Heart right ventricle (tissue), 16 donors: ENCODE results near the gene AMFR. TPM values are rescaled to one million over a fixed set of nuclear protein-coding genes. Genes with fewer than 3 reads are reported as not detected.
A peak's percentile ranks its signal among the peaks of the same experiment; 100 is the strongest.

Source experiments
- ATAC-seq, 8 donors: fragments of 200-7000 bp; cut with Tn5 transposase; one replicate each; pipeline ENCODE4 v1.9.1; 2020; ENCODE audit warnings: mild to moderate bottlenecking in 8 of 8, moderate library complexity in 8 of 8, moderate number of reproducible peaks in 1 of 8
- DNase-seq, 2 donors: peaks; one replicate each; pipeline ENCODE4 v3.0.0-alpha.2; 2020
- H3K27ac ChIP-seq, 10 donors: fragments of 200-600 bp; sonication (generic) in 2 of 10; one replicate each; pipeline versions ENCODE4 v1.5.0 to v1.8.0; 2020 to 2022; ENCODE audit warnings: mild to moderate bottlenecking in 3 of 10
- H3K27me3 ChIP-seq, 7 donors: fragments of 200-600 bp; one replicate each; pipeline ENCODE4 v1.8.0; 2021 to 2022; ENCODE audit warnings: mild to moderate bottlenecking in 2 of 7
- H3K36me3 ChIP-seq, 9 donors: fragments of 200-600 bp; sonication (generic) in 1 of 9; one replicate each; pipeline versions ENCODE4 v1.5.0 to v1.8.0; 2020 to 2022; ENCODE audit warnings: mild to moderate bottlenecking in 2 of 9
- H3K4me1 ChIP-seq, 9 donors: fragments of 200-600 bp; sonication (generic) in 1 of 9; one replicate each; pipeline versions ENCODE4 v1.5.0 to v1.8.0; 2020 to 2022; ENCODE audit warnings: mild to moderate bottlenecking in 4 of 9
- H3K4me3 ChIP-seq, 10 donors: fragments of 200-600 bp; sonication (generic) in 2 of 10; one replicate each; pipeline versions ENCODE4 v1.5.0 to v1.8.0; 2020 to 2022; ENCODE audit warnings: mild to moderate bottlenecking in 7 of 10, moderate library complexity in 2 of 10
- H3K9me3 ChIP-seq, 11 donors: fragments of 200-600 bp in 10 of 11; sonication (generic) in 2 of 11; one replicate each; pipeline versions ENCODE4 v1.5.0 to v1.8.0; 2013 to 2022; ENCODE audit warnings: mild to moderate bottlenecking in 2 of 11, control low read depth in 1 of 11, moderate library complexity in 1 of 11
- WGBS, 2 donors: extraction: QIAGEN DNeasy Blood & Tissue Kit; methylation state at CpG; one replicate each; pipeline ENCODE4 v1.1.7; 2013; ENCODE audit warnings: inconsistent platforms in 1 of 2; 5-methylcytosine and 5-hydroxymethylcytosine counted together
- intact Hi-C, 10 donors: fragments of 100-400 bp; cut with DNase I; formaldehyde crosslinking; loops; one replicate each; pipeline versions ENCODE4 v1.11.1 to v1.14.2; 2022
- polyA plus RNA-seq, 2 donors: library from polyadenylated mRNA; stranded (reverse); fragments of 200-250 nt; gene quantifications; one replicate each; pipeline ENCODE4 v1.2.3, GENCODE V29; 2013
- total RNA-seq, 10 donors: library from RNA; stranded (reverse); fragmentation: NEBNext Ultra II Directional in 3 of 10; extraction: Animal tissue kit (Norgen Biotek cat#: 25700) in 3 of 10; gene quantifications; one replicate each; pipeline versions ENCODE4 v1.2.1 to v1.2.4, GENCODE V29; 2021 to 2023
- TF ChIP-seq, protein P1 (sequence below), 9 donors: fragments of 200-600 bp; sonication (generic) in 2 of 9; IDR thresholded peaks; one replicate each; pipeline versions ENCODE4 v1.5.0 to v1.8.0; 2021 to 2022; ENCODE audit warnings: antibody characterized with exemption in 9 of 9, mild to moderate bottlenecking in 5 of 9, moderate library complexity in 1 of 9
- donor health status: Arrhythmogenic right ventricular cardiomyopathy.
- donor health status: ischemic (EF 13 %, LVEDD 7.1; RV severe dilation, severe dysfunction).
- donor health status: healthy with polysubstance abuse.
- donor health status: DM: no; HTN: yes; CAD: no.
- donor health status: DM: no; HTN: no; CAD: no.
- donor health status: ischemic (EF 25% LVEDD 6.9; RV normal size, moderate dysfunction).
- donor health status: ischemic (EF 25% LVEDD 5.7; RV mildly dilated, moderate dysfunction).
- donor health status: healthy.
- donor health status: DM: yes; HTN: yes; CAD: no.
- donor health status: Ischemic cardiomyopathy.
- donor health status: ischemic (EF 35%, LVEDD 5.7; RV mildly dilated, moderate dysfunction).
- donor health status: nonischemic (EF 11% LVEDD 7.7; RV severe dilation, severe dysfunction).
- donor health status: DM: yes; HTN: yes; CAD: no.
- donor health status: PGD.
- donor health status: ischemic (EF 29% LVEDD 5.4; RV normal size, mild dysfunction).
- donor health status: nonischemic (EF 23%, LVEDD 6.1; RV moderate dilation, normal function).

The AMFR gene
- total and polyA plus RNA-seq, 12 donors: 18.1 to 87.9 (median 65.9) TPM

DNA sequence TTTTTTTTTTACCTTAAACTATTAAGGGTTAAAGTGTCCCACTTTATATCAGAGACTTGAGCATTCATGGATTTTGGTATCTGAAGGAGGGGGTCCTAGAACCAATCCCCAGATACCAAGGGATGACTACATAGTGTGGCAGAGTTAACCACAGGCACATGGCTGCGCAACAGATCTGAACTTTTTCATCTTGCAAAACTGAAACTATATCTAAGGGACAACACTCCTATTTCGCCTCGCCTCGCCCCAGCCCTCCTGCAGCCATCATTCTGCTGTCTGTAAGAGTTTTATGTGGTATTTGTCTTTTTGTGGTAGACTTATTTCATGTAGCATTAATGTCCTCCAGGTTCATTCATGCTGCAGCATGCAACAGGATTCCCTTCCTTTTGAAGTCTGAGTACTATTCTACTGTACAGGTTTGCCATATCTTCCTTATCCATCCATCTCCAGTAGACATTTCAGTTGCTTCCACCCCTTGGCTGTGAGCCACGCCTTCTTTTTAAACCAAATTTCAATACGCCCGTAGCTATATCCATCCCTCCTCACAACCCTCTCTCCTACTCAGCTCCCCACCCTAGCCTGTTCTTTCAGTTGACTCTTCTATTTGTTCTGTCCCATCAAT, 53.2 kb downstream of the AMFR start:
- Histone ChIP-seq H3K9me3 (no peaks in the 10 kb centered on the region), H3K36me3 (peaks cover 0 to 67% (median 20%) of the 10 kb centered on the region in 9 donors), H3K4me1 (peaks cover 0 to 23% (median 18%) of the 10 kb centered on the region in 9 donors), H3K27me3 (no peaks in the 10 kb centered on the region), H3K27ac (no peak overlapping the region), H3K4me3 (no peak overlapping the region)
- DNase-seq (no peak), ATAC-seq (no peak)
- TF ChIP-seq, protein P1, sequence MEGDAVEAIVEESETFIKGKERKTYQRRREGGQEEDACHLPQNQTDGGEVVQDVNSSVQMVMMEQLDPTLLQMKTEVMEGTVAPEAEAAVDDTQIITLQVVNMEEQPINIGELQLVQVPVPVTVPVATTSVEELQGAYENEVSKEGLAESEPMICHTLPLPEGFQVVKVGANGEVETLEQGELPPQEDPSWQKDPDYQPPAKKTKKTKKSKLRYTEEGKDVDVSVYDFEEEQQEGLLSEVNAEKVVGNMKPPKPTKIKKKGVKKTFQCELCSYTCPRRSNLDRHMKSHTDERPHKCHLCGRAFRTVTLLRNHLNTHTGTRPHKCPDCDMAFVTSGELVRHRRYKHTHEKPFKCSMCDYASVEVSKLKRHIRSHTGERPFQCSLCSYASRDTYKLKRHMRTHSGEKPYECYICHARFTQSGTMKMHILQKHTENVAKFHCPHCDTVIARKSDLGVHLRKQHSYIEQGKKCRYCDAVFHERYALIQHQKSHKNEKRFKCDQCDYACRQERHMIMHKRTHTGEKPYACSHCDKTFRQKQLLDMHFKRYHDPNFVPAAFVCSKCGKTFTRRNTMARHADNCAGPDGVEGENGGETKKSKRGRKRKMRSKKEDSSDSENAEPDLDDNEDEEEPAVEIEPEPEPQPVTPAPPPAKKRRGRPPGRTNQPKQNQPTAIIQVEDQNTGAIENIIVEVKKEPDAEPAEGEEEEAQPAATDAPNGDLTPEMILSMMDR (IDR thresholded peaks at IDR 0.05): no peak
- intact Hi-C loops: no loop called here
- WGBS, 2 donors: 95 to 96% methylated on average over 7 of the region's 7 CpGs

DNA sequence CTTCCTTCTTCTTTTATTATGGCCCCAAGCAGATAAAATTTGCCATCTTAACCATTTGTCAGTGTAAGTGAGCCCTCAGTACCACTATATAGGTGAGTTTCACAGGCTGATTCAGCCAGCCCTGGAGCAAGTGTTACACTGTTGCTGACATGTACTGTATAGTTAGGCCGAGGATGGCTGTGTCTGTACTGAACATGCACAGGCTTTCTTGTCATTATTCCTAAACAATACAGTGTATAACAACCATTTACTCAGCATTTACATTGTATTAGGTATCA, 53.7 kb downstream of the AMFR start:
- no peak for DNase-seq
- intact Hi-C loops: no loop called here
- peak in 2 of 8 donors; percentile 16 to 20 for ATAC-seq
- Histone ChIP-seq H3K4me1 (peaks cover 0 to 23% (median 18%) of the 10 kb centered on the region in 9 donors), H3K36me3 (peaks cover 0 to 70% (median 25%) of the 10 kb centered on the region in 9 donors), H3K9me3 (no peaks in the 10 kb centered on the region), H3K27me3 (no peaks in the 10 kb centered on the region), H3K4me3 (no peak overlapping the region), H3K27ac (peak overlapping the region in 1 of 10 donors; percentile 22)
- TF ChIP-seq, protein P1 (IDR thresholded peaks at IDR 0.05): no peak
- WGBS, 2 donors: 95 to 97% methylated on average over 1 of the region's 1 CpG

DNA sequence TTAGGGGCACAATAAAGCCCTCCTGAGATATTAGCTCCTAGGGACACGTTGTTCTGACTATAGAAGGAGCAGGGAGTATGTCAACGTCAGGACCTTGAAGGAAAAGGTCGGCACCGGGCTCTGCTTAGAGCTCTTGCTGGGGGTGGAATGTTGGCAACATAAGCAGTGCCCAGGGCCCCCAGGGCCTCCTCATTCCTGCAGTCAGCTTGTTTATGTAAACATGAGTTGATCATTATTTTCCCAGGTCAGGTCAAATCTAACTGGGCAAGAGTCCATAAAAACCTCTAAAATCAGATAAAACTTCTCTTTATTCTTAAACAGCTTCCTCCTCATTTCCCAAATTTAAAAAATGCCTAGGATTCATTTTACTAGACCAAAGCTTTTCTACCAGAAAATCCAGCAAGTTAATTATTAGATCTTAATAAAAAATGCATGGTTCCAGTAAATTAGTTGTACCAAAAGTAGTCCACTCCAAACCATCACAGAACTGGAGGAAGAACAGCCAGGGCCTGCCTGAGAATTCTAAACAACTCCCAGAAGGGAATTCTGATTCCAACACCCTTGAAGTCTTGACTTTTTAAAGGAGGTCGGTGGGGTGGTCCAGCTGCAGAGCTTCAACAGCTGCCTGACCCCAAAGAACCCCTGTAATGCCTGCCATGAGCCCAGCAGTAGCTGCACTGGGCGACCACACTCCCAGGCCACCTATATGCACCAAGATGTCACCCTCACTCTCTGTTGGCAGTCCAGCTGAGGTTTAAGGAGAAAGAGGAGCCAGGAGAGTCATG, 54.3 kb downstream of the AMFR start:
- intact Hi-C loops: no loop called here
- DNase-seq (no peak), ATAC-seq (peak in 7 of 8 donors; percentile 25 to 79 (median 65))
- Histone ChIP-seq H3K4me1 (peaks cover 0 to 23% (median 18%) of the 10 kb centered on the region in 9 donors), H3K9me3 (no peaks in the 10 kb centered on the region), H3K36me3 (peaks cover 0 to 75% (median 28%) of the 10 kb centered on the region in 9 donors), H3K27me3 (no peaks in the 10 kb centered on the region), H3K4me3 (no peak overlapping the region), H3K27ac (peak overlapping the region in 6 of 10 donors; percentile 12 to 45 (median 21))
- TF ChIP-seq, protein P1 (IDR thresholded peaks at IDR 0.05): no peak
- 38% methylated on average over 6 of the region's 6 CpGs for WGBS, 2 donors

DNA sequence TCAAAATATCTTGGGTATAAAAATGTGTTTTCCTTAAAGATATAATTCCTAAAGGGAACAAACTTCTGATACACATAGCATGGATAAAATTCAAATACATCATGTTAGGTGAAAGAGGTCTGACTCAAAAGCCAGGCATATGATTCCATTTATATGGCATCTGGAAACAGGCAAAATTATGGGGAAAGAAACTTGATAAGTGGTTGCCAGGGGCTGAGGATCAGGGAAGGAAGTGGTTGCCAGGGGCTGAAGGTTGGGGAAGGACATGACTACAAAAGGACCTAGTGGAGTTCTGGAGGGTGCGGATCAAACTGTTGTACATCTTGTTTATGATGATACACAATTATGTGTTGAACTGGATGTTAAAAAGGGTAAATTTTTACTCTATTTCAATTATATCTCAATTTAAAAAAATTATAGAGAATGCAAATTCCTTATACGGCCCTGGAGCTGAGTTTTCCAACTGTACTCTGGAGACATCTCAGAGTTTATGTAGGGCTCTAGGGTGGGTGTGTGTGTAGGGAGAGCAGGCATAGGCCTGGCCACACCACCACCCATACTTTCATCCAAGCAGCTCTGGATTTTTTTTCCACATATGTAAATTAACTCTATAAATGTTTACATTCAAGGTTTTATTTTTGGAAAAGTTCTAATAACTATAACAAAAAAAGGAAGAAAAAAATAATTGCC, 55.0 kb downstream of the AMFR start:
- intact Hi-C loops: no loop called here
- TF ChIP-seq, protein P1 (IDR thresholded peaks at IDR 0.05): no peak
- Histone ChIP-seq H3K27me3 (no peaks in the 10 kb centered on the region), H3K4me3 (no peak overlapping the region), H3K27ac (peak overlapping the region in 6 of 10 donors; percentile 12 to 45 (median 21)), H3K36me3 (peaks cover 0 to 75% (median 28%) of the 10 kb centered on the region in 9 donors), H3K4me1 (peaks cover 0 to 23% (median 18%) of the 10 kb centered on the region in 9 donors), H3K9me3 (no peaks in the 10 kb centered on the region)
- ATAC-seq (no peak), DNase-seq (no peak)
- 88 to 92% methylated on average over 2 of the region's 2 CpGs for WGBS, 2 donors
